SK-N-SH (cell line): ENCODE measurements around the gene EIF4E2. TPM values are rescaled to one million over a fixed set of nuclear protein-coding genes. Genes with fewer than 3 reads are reported as not detected.

Experiments used
- CTCF ChIA-PET: fragments of 300-600, 350-600 bp; formaldehyde crosslinking; extraction: SDS; loops from one replicate; lab custom pipeline; 2021; lab: Yijun Ruan, JAX
- POLR2A ChIA-PET: fragments of 350-600 bp; sonication (Branson Sonifier 250); formaldehyde crosslinking; extraction: SDS; loops from one replicate; lab custom pipeline; 2020; ENCODE audit warnings: antibody characterized with exemption, inconsistent platforms; lab: Yijun Ruan, JAX
- DNase-seq: peaks from one replicate; pipeline ENCODE4 v3.0.0; 2012
- H2AFZ ChIP-seq: fragments of 200-600 bp; sonication (generic); 2 replicates; pipeline ENCODE4 v1.8.1; 2016; ENCODE audit warnings: antibody characterized with exemption, mild to moderate bottlenecking, low read depth
- H3F3A ChIP-seq: fragments of 200-600 bp; sonication (generic); replicated peaks from 2 replicates; pipeline ENCODE3; 2016; ENCODE audit warnings: antibody characterized with exemption, mild to moderate bottlenecking; ENCODE audit not compliant: insufficient read depth
- H3K27ac ChIP-seq, 2 experiments: fragments of 200-500 bp in 1 of 2; fragments of 200-600 bp in 1 of 2; sonication (Bioruptor generic) in 1 of 2; sonication (generic), shearing (Covaris generic) in 1 of 2; 2 replicates each; pipeline versions ENCODE4 v1.5.1 to v1.6.1; 2014 to 2016; ENCODE audit warnings: low read depth in 2 of 2, inconsistent platforms in 1 of 2, low read length in 1 of 2, mild to moderate bottlenecking in 1 of 2, mixed read lengths in 1 of 2
- H3K27me3 ChIP-seq: fragments of 200-600 bp; sonication (generic), shearing (Covaris generic); 2 replicates; pipeline ENCODE4 v1.6.1; 2016; ENCODE audit warnings: mixed run types; ENCODE audit not compliant: insufficient read depth
- H3K36me3 ChIP-seq, 2 experiments: fragments of 200-500 bp in 1 of 2; fragments of 200-600 bp in 1 of 2; sonication (Bioruptor generic) in 1 of 2; sonication (generic) in 1 of 2; replicated peaks in 1 of 2; 2 replicates each; pipeline versions ENCODE3 to v1.5.1; 2014 to 2016; ENCODE audit warnings: low read length in 1 of 2, mild to moderate bottlenecking in 1 of 2; ENCODE audit not compliant: insufficient read depth in 2 of 2, control insufficient read depth in 1 of 2
- H3K4me1 ChIP-seq, 2 experiments: fragments of 200-500 bp in 1 of 2; fragments of 200-600 bp in 1 of 2; sonication (Bioruptor generic) in 1 of 2; sonication (generic), shearing (Covaris generic) in 1 of 2; 2 replicates each; pipeline versions ENCODE4 v1.5.1 to v1.6.1; 2014 to 2016; ENCODE audit warnings: low read depth in 1 of 2, low read length in 1 of 2, mixed run types in 1 of 2; ENCODE audit not compliant: insufficient read depth in 2 of 2, control insufficient read depth in 1 of 2
- H3K4me2 ChIP-seq: fragments of 200-600 bp; sonication (generic), shearing (Covaris generic); 2 replicates; pipeline ENCODE4 v1.6.1; 2017; ENCODE audit warnings: mixed run types
- H3K4me3 ChIP-seq, 2 experiments: fragments of 200-500 bp in 1 of 2; fragments of 200-600 bp in 1 of 2; sonication (Bioruptor generic) in 1 of 2; sonication (generic), shearing (Covaris generic) in 1 of 2; 2 replicates each; pipeline versions ENCODE4 v1.5.1 to v1.8.1; 2014 to 2016; ENCODE audit warnings: low read depth in 2 of 2, inconsistent platforms in 1 of 2, low read length in 1 of 2, mild to moderate bottlenecking in 1 of 2, mixed read lengths in 1 of 2, moderate library complexity in 1 of 2
- H3K79me2 ChIP-seq: fragments of 200-600 bp; sonication (generic); 2 replicates; pipeline ENCODE4 v1.8.1; 2017; ENCODE audit warnings: mild to moderate bottlenecking; ENCODE audit not compliant: insufficient read depth
- H3K9ac ChIP-seq: fragments of 200-600 bp; sonication (generic); 2 replicates; pipeline ENCODE4 v1.6.1; 2017; ENCODE audit warnings: mixed run types
- H3K9me2 ChIP-seq: fragments of 200-600 bp; sonication (generic); 2 replicates; pipeline ENCODE4 v1.6.1; 2017; ENCODE audit warnings: mixed run types
- H3K9me3 ChIP-seq: fragments of 200-600 bp; sonication (generic); 2 replicates; pipeline ENCODE4 v1.6.1; 2017; ENCODE audit warnings: mixed run types, mild to moderate bottlenecking, moderate library complexity
- H4K20me1 ChIP-seq: fragments of 200-600 bp; sonication (generic); 2 replicates; pipeline ENCODE4 v1.6.1; 2017; ENCODE audit warnings: mild to moderate bottlenecking, mixed run types; ENCODE audit not compliant: insufficient read depth
- CTCF ChIP-seq: fragments of 200-600 bp; sonication (generic); IDR thresholded peaks from 2 replicates; pipeline ENCODE4 v1.6.1; 2017; ENCODE audit warnings: antibody characterized with exemption, mild to moderate bottlenecking, moderate library complexity
- FOXJ3 ChIP-seq: sonication (generic); formaldehyde crosslinking; IDR thresholded peaks from 2 replicates; pipeline ENCODE4 v1.5.1; 2020; ENCODE audit warnings: mild to moderate bottlenecking, missing genetic modification reagents
- IRF3 ChIP-seq: fragments of 150-350 bp; IDR thresholded peaks from 2 replicates; pipeline ENCODE4 v1.6.1; 2016; ENCODE audit warnings: mild to moderate bottlenecking, low read depth, low read length
- MAX ChIP-seq: IDR thresholded peaks from 2 replicates; pipeline ENCODE4 v1.4.0; 2012; ENCODE audit warnings: low read depth
- MXI1 ChIP-seq: IDR thresholded peaks from 2 replicates; pipeline ENCODE4 v1.6.1; 2012; ENCODE audit warnings: mild to moderate bottlenecking, low read depth, low read length, improper control_type of control experiment
- RXRA ChIP-seq: IDR thresholded peaks from 2 replicates; pipeline ENCODE4 v1.4.0; 2012; ENCODE audit warnings: low read depth, mild to moderate bottlenecking, borderline replicate concordance
- TAF1 ChIP-seq: IDR thresholded peaks from 2 replicates; pipeline ENCODE4 v1.6.1; 2012; ENCODE audit warnings: low read depth, mild to moderate bottlenecking, low read length, moderate library complexity, borderline replicate concordance
- WGBS: methylation state at CpG from one replicate; pipeline ENCODE4 v1.1.6; 2017; ENCODE audit warnings: low lambda C conversion rate; 5-methylcytosine and 5-hydroxymethylcytosine counted together
- polyA plus RNA-seq, 3 experiments: library from polyadenylated mRNA; depleted of rRNA; stranded (reverse); fragments of >200 nt; gene quantifications; 2 replicates each; pipeline ENCODE4 v1.2.3, GENCODE V29; 2012

The EIF4E2 gene
- polyA plus RNA-seq, 1 of the 3 experiments (the other 2 are of a cell fraction), result 29.1 TPM

GRCh38 chr2:232511336-232511890 lies 39.1 kb upstream of the EIF4E2 start:
- Histone ChIP-seq H2AFZ (no peak overlapping the region), H3K27ac (no peak overlapping the region), H3F3A (no peaks in the 10 kb centered on the region), H3K27me3 (peaks cover 19% of the 10 kb centered on the region), H3K9ac (no peak overlapping the region), H4K20me1 (no peaks in the 10 kb centered on the region), H3K4me3 (no peak overlapping the region), H3K9me2 (no peaks in the 10 kb centered on the region), H3K4me1 (peaks cover 0 to 22% of the 10 kb centered on the region in 2 experiments; a peak in 1 of 4 replicates), H3K79me2 (no peaks in the 10 kb centered on the region), H3K9me3 (no peaks in the 10 kb centered on the region), H3K4me2 (no peak overlapping the region), H3K36me3 (no peaks in the 10 kb centered on the region)
- WGBS, result 30% methylated on average over 8 of the region's 11 CpGs
- CTCF ChIA-PET, result interaction anchor here (1.5 to 3.9 kb wide), 3 partner anchors 10 to 65 kb away, joined by 4 to 55 read pairs (median 11); partner anchors contain the start of gene PRSS56
- TF ChIP-seq IRF3 (no peak), TAF1 (no peak), MXI1 (0 out of 2 replicates have a peak, but pooled peaks have one; percentile 30)
- POLR2A ChIA-PET, result no interaction called here
- DNase-seq, result peak; percentile 68

GRCh38 chr2:232512602-232513001 lies 37.9 kb upstream of the EIF4E2 start:
- no peak overlapping the region for H3K4me3 ChIP-seq
- H3K79me2 ChIP-seq, result no peaks in the 10 kb centered on the region
- no peak overlapping the region for H3K9ac ChIP-seq
- TF ChIP-seq MAX, result no peak
- no peak for TF ChIP-seq CTCF
- no peak for TF ChIP-seq RXRA
- no peak for TF ChIP-seq FOXJ3 (CRISPR knock-in tag)
- H3K27me3 ChIP-seq, result peaks cover 19% of the 10 kb centered on the region
- H3K4me1 ChIP-seq, result peaks cover 0 to 15% of the 10 kb centered on the region in 2 experiments; a peak in 1 of 4 replicates
- ChIA-PET CTCF (interaction anchor here (0.9 to 3.9 kb wide), 6 partner anchors 9 to 77 kb away, joined by 4 to 55 read pairs (median 8); partner anchors contain the start of genes CHRND and PRSS56), POLR2A (no interaction called here)
- no peak overlapping the region for H2AFZ ChIP-seq
- no peaks in the 10 kb centered on the region for H3K36me3 ChIP-seq
- H3K9me2 ChIP-seq, result no peaks in the 10 kb centered on the region
- no peaks in the 10 kb centered on the region for H3F3A ChIP-seq
- H3K27ac ChIP-seq, result no peak overlapping the region
- H3K4me2 ChIP-seq, result no peak overlapping the region
- DNase-seq, result no peak
- H4K20me1 ChIP-seq, result no peaks in the 10 kb centered on the region
- 80% methylated on average over 9 of the region's 10 CpGs for WGBS
- no peaks in the 10 kb centered on the region for H3K9me3 ChIP-seq
